Mammary epithelial cell (primary cell): Measurements from ENCODE around the gene CAMLG.

Experiments
- CTCF ChIP-seq, 2 donors: IDR thresholded peaks in 1 of 2; conservative IDR thresholded peaks in 1 of 2; 2 replicates each; pipeline ENCODE4 v1.5.1; 2011 to 2012; ENCODE audit warnings: inconsistent platforms in 2 of 2, low read length in 2 of 2, mild to moderate bottlenecking in 2 of 2, control low read depth in 1 of 2, low read depth in 1 of 2; ENCODE audit not compliant: insufficient read depth in 1 of 2; ENCODE audit errors: extremely low read depth in 1 of 2
- EZH2 ChIP-seq: IDR thresholded peaks from 2 replicates; pipeline ENCODE4 v1.6.1; 2012; ENCODE audit warnings: low read length, inconsistent platforms, borderline replicate concordance

DNA sequence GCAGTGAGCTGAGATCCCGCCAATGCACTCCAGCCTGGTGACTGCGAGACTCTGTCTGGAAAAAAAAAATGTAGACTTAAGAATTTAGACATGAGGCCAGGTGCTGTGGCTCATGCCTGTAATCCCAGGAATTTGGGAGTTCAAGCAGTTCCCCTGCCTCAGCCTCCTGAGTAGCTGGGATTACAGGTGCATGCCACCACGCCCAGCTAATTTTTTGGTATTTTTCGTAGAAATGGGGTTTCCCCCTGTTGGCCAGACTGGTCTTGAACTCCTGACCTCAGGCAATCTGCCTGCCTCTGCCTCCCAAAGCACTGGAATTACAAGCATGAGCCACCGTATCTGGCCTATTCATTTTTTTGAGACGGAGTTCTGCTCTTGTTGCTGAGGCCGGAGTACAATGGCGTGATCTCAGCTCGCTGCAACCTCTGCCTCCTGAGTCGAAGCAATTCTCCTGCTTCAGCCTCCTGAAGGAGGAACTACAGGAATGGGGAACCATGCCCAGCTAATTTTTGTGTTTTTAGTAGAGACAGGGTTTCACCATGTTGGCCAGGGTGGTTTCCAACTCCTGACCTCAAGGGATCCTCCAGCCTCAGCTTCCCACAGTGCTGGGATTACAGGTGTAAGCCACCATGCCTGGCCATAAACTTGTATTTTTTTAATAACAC lies 34.2 kb downstream of the CAMLG start:
- no peak for TF ChIP-seq CTCF (conservative IDR thresholded peaks at IDR 0.05 in 1 of 2, IDR thresholded peaks at IDR 0.05 in 1 of 2; ENCODE audit: extremely low read depth in 1 of 2, insufficient read depth in 1 of 2, low read depth in 1 of 2, low read length in 2 of 2)
- TF ChIP-seq EZH2, result no peak
